Non-pigmented ciliary epithelial cell (primary cell): Measurements from ENCODE around the gene GRIK4.

Experiments
- DNase-seq: peaks from one replicate; pipeline ENCODE4 v3.0.0-alpha.2; 2010; ENCODE audit warnings: low read depth

Gene GRIK4

GRCh38 chr11:120840661-120841060, 329.1 kb downstream of the GRIK4 start:
- DNase-seq: no peak

- no peak for DNase-seq
Measured at GRCh38 chr11:120841074-120841473, 329.5 kb downstream of the GRIK4 start.

- no peak for DNase-seq
Measured at GRCh38 chr11:120842195-120842594, 330.6 kb downstream of the GRIK4 start.

- DNase-seq: no peak
Measured at GRCh38 chr11:120853435-120853834, 341.9 kb downstream of the GRIK4 start.

- no peak for DNase-seq
Measured at GRCh38 chr11:120854988-120855387, 343.4 kb downstream of the GRIK4 start.

GRCh38 chr11:120857508-120857907, 346.0 kb downstream of the GRIK4 start:
- no peak for DNase-seq

GRCh38 chr11:120858740-120859139, 347.2 kb downstream of the GRIK4 start:
- no peak for DNase-seq

- DNase-seq: no peak
Measured at GRCh38 chr11:120859552-120860295, 348.2 kb downstream of the GRIK4 start.

- no peak for DNase-seq
Measured at GRCh38 chr11:120863359-120863758, 351.8 kb downstream of the GRIK4 start.

- DNase-seq: no peak
Measured at GRCh38 chr11:120867024-120867423, 355.5 kb downstream of the GRIK4 start.

- DNase-seq: no peak
Measured at GRCh38 chr11:120867531-120867930, 356.0 kb downstream of the GRIK4 start.

GRCh38 chr11:120867988-120868387, 356.4 kb downstream of the GRIK4 start:
- DNase-seq: no peak

- no peak for DNase-seq
Measured at GRCh38 chr11:120869097-120869496, 357.5 kb downstream of the GRIK4 start.

GRCh38 chr11:120869516-120870011, 358.0 kb downstream of the GRIK4 start:
- DNase-seq: no peak

- no peak for DNase-seq
Measured at GRCh38 chr11:120871194-120871593, 359.6 kb downstream of the GRIK4 start.

GRCh38 chr11:120871924-120872323, 360.4 kb downstream of the GRIK4 start:
- DNase-seq: no peak

- no peak for DNase-seq
Measured at GRCh38 chr11:120873966-120874735, 362.6 kb downstream of the GRIK4 start.

- no peak for DNase-seq
Measured at GRCh38 chr11:120875986-120876385, 364.4 kb downstream of the GRIK4 start.

GRCh38 chr11:120877746-120878365, 366.3 kb downstream of the GRIK4 start:
- DNase-seq: no peak

- no peak for DNase-seq
Measured at GRCh38 chr11:120878781-120879180, 367.2 kb downstream of the GRIK4 start.

GRCh38 chr11:120880498-120881175, 369.1 kb downstream of the GRIK4 start:
- DNase-seq: no peak

GRCh38 chr11:120881596-120881995, 370.0 kb downstream of the GRIK4 start:
- no peak for DNase-seq
